Measurements from ENCODE around the gene DENND4A.

GRCh38 chr15:65787260-65787659 is 4.8 kb downstream of the DENND4A start:
- no peak for TF ChIP-seq CTCF (IDR thresholded peaks at IDR 0.05; ENCODE audit: insufficient read depth, low read depth, low read length)
- TF ChIP-seq EZH2 (IDR thresholded peaks at IDR 0.05; ENCODE audit: insufficient read depth, low read length), result no peak
